Right forelimb (tissue), 1 donor: Measurements from ENCODE around the gene ZNF221.
"Not testable (repeated sequence)": the region's sequence is repeated elsewhere in the genome, so short reads cannot be mapped to it uniquely, and the experiment has no call there.

Source experiments
- DNase-seq: peaks from one replicate; pipeline ENCODE4 v3.0.0-alpha.2; 2018

ZNF221 gene

GRCh38 chr19:43950834-43951645 is at the start of gene ZNF221:
Gene ZNF221 (plus strand): TSS chr19:43951228. CDS start chr19:43962727, 11,499 bp downstream.
- DNase-seq, result peak; percentile 90

- peak; percentile 84 for DNase-seq
Measured at GRCh38 chr19:43901395-43902390, 49.3 kb upstream of the ZNF221 start.

- no peak for DNase-seq
Measured at GRCh38 chr19:43902399-43902798, 48.6 kb upstream of the ZNF221 start.

GRCh38 chr19:43905897-43906296 is 45.1 kb upstream of the ZNF221 start:
- DNase-seq, result no peak

- no peak for DNase-seq
Measured at GRCh38 chr19:43906774-43907173, 44.3 kb upstream of the ZNF221 start.

GRCh38 chr19:43908659-43909058 is 42.4 kb upstream of the ZNF221 start:
- DNase-seq, result no peak

- no peak for DNase-seq
Measured at GRCh38 chr19:43910884-43911283, 40.1 kb upstream of the ZNF221 start.

GRCh38 chr19:43913383-43913782 is 37.6 kb upstream of the ZNF221 start:
- no peak for DNase-seq

- DNase-seq, result no peak
Measured at GRCh38 chr19:43914051-43914450, 37.0 kb upstream of the ZNF221 start.

GRCh38 chr19:43923875-43924274 is 27.2 kb upstream of the ZNF221 start:
- no peak for DNase-seq

GRCh38 chr19:43928820-43929219 is 22.2 kb upstream of the ZNF221 start:
- no peak for DNase-seq

GRCh38 chr19:43934055-43934984 is 16.7 kb upstream of the ZNF221 start:
- no peak for DNase-seq

- peak; percentile 96 for DNase-seq
Measured at GRCh38 chr19:43934985-43935708, 15.9 kb upstream of the ZNF221 start, which contains the start of gene ZNF45. Gene ZNF45 (minus strand): TSS chr19:43935282. CDS start chr19:43922185, 13,097 bp downstream.

GRCh38 chr19:43936188-43936587 is 14.8 kb upstream of the ZNF221 start:
- no peak for DNase-seq

GRCh38 chr19:43939557-43940260 is 11.3 kb upstream of the ZNF221 start:
- no peak for DNase-seq

GRCh38 chr19:43940719-43941118 is 10.3 kb upstream of the ZNF221 start:
- DNase-seq, result no peak

GRCh38 chr19:43941209-43941608 is 9.8 kb upstream of the ZNF221 start:
- no peak for DNase-seq

- DNase-seq, result not testable (repeated sequence)
Measured at GRCh38 chr19:43947412-43947811, 3.6 kb upstream of the ZNF221 start.

GRCh38 chr19:43949803-43950202 is 1.2 kb upstream of the ZNF221 start:
- DNase-seq, result not testable (repeated sequence)

GRCh38 chr19:43956827-43957226 is 5.8 kb downstream of the ZNF221 start:
- no peak for DNase-seq

- no peak for DNase-seq
Measured at GRCh38 chr19:43957891-43958290, 6.9 kb downstream of the ZNF221 start.
